ENCODE results near the gene ECE2.
A peak's percentile ranks its signal among the peaks of the same experiment; 100 is the strongest.

The ECE2 gene

GRCh38 chr3:184272269-184272668 is 3.6 kb upstream of the ECE2 start:
- no peak for DNase-seq

- no peak for DNase-seq
These were observed 481 bp upstream of the ECE2 start for GRCh38 chr3:184275381-184275701.

GRCh38 chr3:184277366-184277765 is 1.5 kb downstream of the ECE2 start:
- DNase-seq: no peak

GRCh38 chr3:184282941-184283340 is 7.1 kb downstream of the ECE2 start:
- DNase-seq: no peak

GRCh38 chr3:184283681-184284080 is 7.9 kb downstream of the ECE2 start:
- DNase-seq: no peak

- peak in 1 of 2 donors; percentile 9 for DNase-seq
These were observed 8.9 kb downstream of the ECE2 start for GRCh38 chr3:184284696-184285095.

- peak; percentile 34 to 59 for DNase-seq
These were observed 13.7 kb downstream of the ECE2 start for GRCh38 chr3:184289426-184289938.

GRCh38 chr3:184290331-184290730 is 14.5 kb downstream of the ECE2 start:
- DNase-seq: no peak

- DNase-seq: no peak
These were observed 15.4 kb downstream of the ECE2 start for GRCh38 chr3:184291044-184291737.

- DNase-seq: no peak
These were observed 16.1 kb downstream of the ECE2 start for GRCh38 chr3:184291738-184292445.

- DNase-seq: no peak
These were observed 19.9 kb downstream of the ECE2 start for GRCh38 chr3:184295771-184296170.

GRCh38 chr3:184296616-184297015 is 20.8 kb downstream of the ECE2 start:
- DNase-seq: no peak

GRCh38 chr3:184298759-184299487 is 23.1 kb downstream of the ECE2 start, which contains the start of gene PSMD2:
Gene PSMD2, plus strand, starts transcription at chr3:184299241. Its CDS starts 26 bp downstream, at chr3:184299267.
- peak; percentile 98 for DNase-seq

GRCh38 chr3:184299488-184300377 is 23.9 kb downstream of the ECE2 start:
- DNase-seq: no peak

- DNase-seq: no peak
These were observed 24.5 kb downstream of the ECE2 start for GRCh38 chr3:184300378-184300720.

- no peak for DNase-seq
These were observed 29.8 kb downstream of the ECE2 start for GRCh38 chr3:184305577-184305976.

- DNase-seq: no peak
These were observed 30.6 kb downstream of the ECE2 start for GRCh38 chr3:184306341-184306972.

GRCh38 chr3:184307915-184308314 is 32.1 kb downstream of the ECE2 start:
- DNase-seq: no peak

- no peak for DNase-seq
These were observed 32.9 kb downstream of the ECE2 start for GRCh38 chr3:184308744-184309143.

GRCh38 chr3:184311633-184312032 is 35.8 kb downstream of the ECE2 start:
- DNase-seq: no peak

GRCh38 chr3:184314363-184314699 is 38.5 kb downstream of the ECE2 start, which contains the start of gene EIF4G1:
Gene EIF4G1, plus strand, starts transcription at chr3:184314606. Its CDS starts 1,191 bp downstream, at chr3:184315797.
- peak; percentile 94 to 95 for DNase-seq
